Loucy (cell line): ENCODE results near the gene ADM2.

Source experiments
- EZH2phosphoT487 ChIP-seq: fragments of 200-600 bp; IDR thresholded peaks from 2 replicates; pipeline ENCODE4 v1.6.1; 2018; ENCODE audit warnings: antibody characterized with exemption, mild to moderate bottlenecking, moderate library complexity, borderline replicate concordance
- TF ChIP-seq, protein P1 (sequence below): fragments of 200-600 bp; sonication (generic); conservative IDR thresholded peaks from 2 replicates; pipeline ENCODE4 v1.5.1; 2014; ENCODE audit warnings: mild to moderate bottlenecking, antibody characterized with exemption, low read length

DNA sequence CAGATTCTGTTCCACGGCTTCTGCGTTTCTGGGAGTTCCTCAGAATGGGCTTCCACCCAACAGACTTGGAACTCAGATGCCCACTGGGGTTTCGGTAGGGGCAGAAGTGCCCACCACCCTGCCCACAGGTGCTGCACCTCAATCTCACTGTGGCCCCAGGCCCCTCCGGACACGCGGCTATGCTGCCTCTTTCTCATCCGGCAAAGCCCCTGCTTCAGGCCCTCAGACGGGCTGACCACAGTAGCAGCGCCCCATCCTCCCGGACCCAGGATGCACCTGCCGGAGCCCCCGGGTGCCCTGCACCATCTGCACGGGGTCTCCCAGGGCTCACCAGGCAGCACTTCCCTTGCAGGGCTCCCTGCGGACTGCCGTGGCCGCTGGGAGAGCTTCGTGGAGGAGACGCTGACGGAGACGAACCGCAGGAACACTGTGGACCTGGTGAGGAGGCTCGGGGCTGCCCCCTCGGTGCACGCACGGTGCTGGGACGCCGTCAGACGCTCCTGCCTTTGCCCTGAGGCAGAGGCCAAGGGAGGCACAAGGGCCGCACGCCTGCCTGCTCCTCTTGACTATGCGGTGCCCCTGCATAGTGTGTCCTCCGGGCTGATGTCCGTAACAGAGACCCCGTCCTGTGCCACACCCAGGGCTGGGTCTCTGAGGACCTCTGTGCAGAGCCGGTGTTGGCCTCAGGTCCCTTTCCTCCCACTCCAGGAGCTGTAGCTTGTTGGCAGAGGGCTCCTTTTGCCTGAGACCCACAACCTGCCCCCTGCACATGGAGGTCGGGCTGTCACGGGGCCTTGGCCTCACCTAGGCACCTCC is 45.1 kb upstream of the ADM2 start:
- TF ChIP-seq, protein P1, sequence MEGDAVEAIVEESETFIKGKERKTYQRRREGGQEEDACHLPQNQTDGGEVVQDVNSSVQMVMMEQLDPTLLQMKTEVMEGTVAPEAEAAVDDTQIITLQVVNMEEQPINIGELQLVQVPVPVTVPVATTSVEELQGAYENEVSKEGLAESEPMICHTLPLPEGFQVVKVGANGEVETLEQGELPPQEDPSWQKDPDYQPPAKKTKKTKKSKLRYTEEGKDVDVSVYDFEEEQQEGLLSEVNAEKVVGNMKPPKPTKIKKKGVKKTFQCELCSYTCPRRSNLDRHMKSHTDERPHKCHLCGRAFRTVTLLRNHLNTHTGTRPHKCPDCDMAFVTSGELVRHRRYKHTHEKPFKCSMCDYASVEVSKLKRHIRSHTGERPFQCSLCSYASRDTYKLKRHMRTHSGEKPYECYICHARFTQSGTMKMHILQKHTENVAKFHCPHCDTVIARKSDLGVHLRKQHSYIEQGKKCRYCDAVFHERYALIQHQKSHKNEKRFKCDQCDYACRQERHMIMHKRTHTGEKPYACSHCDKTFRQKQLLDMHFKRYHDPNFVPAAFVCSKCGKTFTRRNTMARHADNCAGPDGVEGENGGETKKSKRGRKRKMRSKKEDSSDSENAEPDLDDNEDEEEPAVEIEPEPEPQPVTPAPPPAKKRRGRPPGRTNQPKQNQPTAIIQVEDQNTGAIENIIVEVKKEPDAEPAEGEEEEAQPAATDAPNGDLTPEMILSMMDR: no peak
- no peak for TF ChIP-seq EZH2phosphoT487
